Measurements from ENCODE around the gene ZNF195.

DNA sequence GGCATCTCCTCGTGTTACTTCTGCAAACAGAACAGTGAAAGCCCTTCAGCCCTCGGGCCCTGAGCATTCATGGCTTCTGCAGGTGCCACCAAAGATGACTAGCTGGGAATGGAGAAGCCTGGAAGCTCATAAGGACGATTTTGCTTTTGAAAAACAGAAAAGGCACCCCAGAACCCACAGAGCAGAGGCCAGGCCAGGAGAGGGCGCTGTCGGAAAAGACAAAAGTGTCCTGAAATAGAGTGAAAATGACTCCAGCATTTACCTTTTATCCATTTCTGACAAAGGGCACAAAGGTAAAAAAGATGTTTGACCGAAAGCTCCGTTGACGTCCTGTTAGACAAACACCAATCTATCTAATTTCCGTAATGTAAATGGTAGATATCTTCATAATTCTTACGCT is 37.6 kb downstream of the ZNF195 start:
- TF ChIP-seq, protein P1, sequence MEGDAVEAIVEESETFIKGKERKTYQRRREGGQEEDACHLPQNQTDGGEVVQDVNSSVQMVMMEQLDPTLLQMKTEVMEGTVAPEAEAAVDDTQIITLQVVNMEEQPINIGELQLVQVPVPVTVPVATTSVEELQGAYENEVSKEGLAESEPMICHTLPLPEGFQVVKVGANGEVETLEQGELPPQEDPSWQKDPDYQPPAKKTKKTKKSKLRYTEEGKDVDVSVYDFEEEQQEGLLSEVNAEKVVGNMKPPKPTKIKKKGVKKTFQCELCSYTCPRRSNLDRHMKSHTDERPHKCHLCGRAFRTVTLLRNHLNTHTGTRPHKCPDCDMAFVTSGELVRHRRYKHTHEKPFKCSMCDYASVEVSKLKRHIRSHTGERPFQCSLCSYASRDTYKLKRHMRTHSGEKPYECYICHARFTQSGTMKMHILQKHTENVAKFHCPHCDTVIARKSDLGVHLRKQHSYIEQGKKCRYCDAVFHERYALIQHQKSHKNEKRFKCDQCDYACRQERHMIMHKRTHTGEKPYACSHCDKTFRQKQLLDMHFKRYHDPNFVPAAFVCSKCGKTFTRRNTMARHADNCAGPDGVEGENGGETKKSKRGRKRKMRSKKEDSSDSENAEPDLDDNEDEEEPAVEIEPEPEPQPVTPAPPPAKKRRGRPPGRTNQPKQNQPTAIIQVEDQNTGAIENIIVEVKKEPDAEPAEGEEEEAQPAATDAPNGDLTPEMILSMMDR (IDR thresholded peaks at IDR 0.05; ENCODE audit: insufficient read depth, low read length): peak; percentile 53
- TF ChIP-seq REST (IDR thresholded peaks at IDR 0.05; ENCODE audit: insufficient replicate concordance, low read depth): no peak
- no peak for TF ChIP-seq POLR2AphosphoS5 (IDR thresholded peaks at IDR 0.05; ENCODE audit: low read depth)
- no peak for TF ChIP-seq GABPA (IDR thresholded peaks at IDR 0.05; ENCODE audit: low read depth)

Measured in HL-60 (cell line).